ENCODE data around the gene GATAD1. TPM values are rescaled to one million over a fixed set of nuclear protein-coding genes. Genes with fewer than 3 reads are reported as not detected.

GATAD1 gene
- polyA plus RNA-seq, 1 experiment: 31.7 TPM

- DNase-seq (ENCODE audit: low read depth, low spot score): peak; percentile 3
- Histone ChIP-seq H3K9me3 (ENCODE audit: control insufficient read depth, insufficient read depth, low read length) (no peaks in the 10 kb centered on the region), H3K27ac (ENCODE audit: low read depth, low read length) (no peak overlapping the region), H3K27me3 (ENCODE audit: control insufficient read depth, insufficient read depth, low read length) (peaks cover 10% of the 10 kb centered on the region), H3K4me3 (ENCODE audit: low read depth, low read length) (no peak overlapping the region)
- ChIA-PET CTCF (interaction anchor here (1.2 to 1.9 kb wide), 4 partner anchors 9 to 46 kb away, joined by 6 to 15 read pairs (median 10); partner anchors contain the start of gene GATAD1), POLR2A (no interaction called here)
- TF ChIP-seq CTCF (IDR thresholded peaks at IDR 0.05; ENCODE audit: low read depth, low read length): no peak
Measured at GRCh38 chr7:92415225-92415624, 32.1 kb upstream of the GATAD1 start.

DNA sequence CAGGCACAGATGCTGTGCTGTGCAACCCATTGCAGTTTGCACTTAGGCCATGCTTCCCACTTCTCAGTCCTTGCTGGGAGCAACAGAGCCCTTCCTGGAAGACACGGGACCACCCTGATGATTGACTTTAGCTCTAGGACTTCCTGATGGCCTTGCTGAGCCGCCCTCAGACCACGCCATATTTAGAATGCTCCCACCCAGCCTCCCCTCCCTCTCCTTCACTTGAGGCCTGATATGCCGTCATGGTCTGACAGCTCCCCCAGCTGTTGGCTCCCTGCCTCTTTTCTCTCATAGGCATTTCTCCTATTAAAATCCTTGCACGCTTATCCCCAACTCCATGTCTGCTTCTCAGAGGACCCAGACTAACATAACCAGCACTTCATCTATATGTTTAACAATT, 29.4 kb upstream of the GATAD1 start:
- H3K9me3 ChIP-seq (ENCODE audit: control insufficient read depth, insufficient read depth, low read length): no peaks in the 10 kb centered on the region
- H3K4me3 ChIP-seq (ENCODE audit: low read depth, low read length): no peak overlapping the region
- H3K27me3 ChIP-seq (ENCODE audit: control insufficient read depth, insufficient read depth, low read length): peaks cover 10% of the 10 kb centered on the region
- DNase-seq (ENCODE audit: low read depth, low spot score): no peak
- CTCF ChIA-PET: interaction anchor here (1.1 to 3.1 kb wide), 2 partner anchors 30 to 43 kb away, joined by 3 to 12 read pairs; partner anchors contain the start of gene GATAD1
- no peak for TF ChIP-seq CTCF (IDR thresholded peaks at IDR 0.05; ENCODE audit: low read depth, low read length)
- no peak overlapping the region for H3K27ac ChIP-seq (ENCODE audit: low read depth, low read length)
- POLR2A ChIA-PET: no interaction called here

DNA sequence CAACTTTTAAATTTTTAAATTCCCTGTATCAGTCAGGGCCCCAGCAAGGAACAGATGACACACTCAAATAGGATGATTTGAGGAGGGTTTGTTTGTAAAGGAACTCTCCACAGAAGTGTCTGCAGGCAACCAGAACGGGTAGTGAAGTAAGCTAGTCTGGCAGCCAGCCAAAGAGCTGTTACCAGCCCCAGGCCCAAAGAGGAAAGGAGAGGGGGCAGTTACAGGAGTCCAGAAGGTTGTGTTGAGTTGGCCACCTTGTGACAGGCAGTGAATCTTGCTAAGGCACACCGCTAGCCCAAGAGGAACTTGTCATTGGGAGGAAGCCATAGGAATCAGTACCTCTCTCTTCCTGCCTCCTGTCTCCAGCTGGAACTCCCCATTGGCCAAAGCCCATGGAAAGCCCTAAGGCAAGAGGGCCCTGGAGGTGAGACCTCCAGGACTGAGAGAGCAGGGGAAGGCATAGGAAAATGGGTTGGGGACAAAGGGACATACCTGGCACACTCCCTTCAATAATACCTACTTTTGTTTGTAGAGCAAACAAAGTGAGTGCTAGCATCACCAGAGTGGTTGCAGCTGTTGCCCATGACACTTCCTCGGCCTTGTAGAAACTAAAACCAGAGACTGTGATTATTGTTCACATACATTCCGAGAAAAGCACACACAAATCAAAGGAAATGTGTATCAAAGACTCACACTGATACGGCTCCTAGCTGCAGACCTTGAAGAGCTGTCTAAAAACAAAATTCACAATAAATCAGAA, 25.4 kb upstream of the GATAD1 start:
- no peak overlapping the region for H3K27ac ChIP-seq (ENCODE audit: low read depth, low read length)
- CTCF ChIA-PET: interaction anchor here (0.6 to 10.5 kb wide), 3 partner anchors 9 to 24 kb away, joined by 3 to 101 read pairs (median 3); partner anchors contain the start of gene GATAD1

GRCh38 chr7:92422926-92423325, 24.4 kb upstream of the GATAD1 start:
- H3K27ac ChIP-seq (ENCODE audit: low read depth, low read length): no peak overlapping the region
- ChIA-PET CTCF (interaction anchor here (3.9 to 10.5 kb wide), 2 partner anchors 11 to 23 kb away, joined by 49 to 101 read pairs; partner anchors contain the start of gene GATAD1), POLR2A (no interaction called here)
- DNase-seq (ENCODE audit: low read depth, low spot score): no peak
- H3K9me3 ChIP-seq (ENCODE audit: control insufficient read depth, insufficient read depth, low read length): no peaks in the 10 kb centered on the region
- H3K27me3 ChIP-seq (ENCODE audit: control insufficient read depth, insufficient read depth, low read length): peaks cover 4% of the 10 kb centered on the region
- no peak overlapping the region for H3K4me3 ChIP-seq (ENCODE audit: low read depth, low read length)
- TF ChIP-seq CTCF (IDR thresholded peaks at IDR 0.05; ENCODE audit: low read depth, low read length): no peak

More for the DNA sequence above, 25.4 kb upstream of the GATAD1 start:
- Histone ChIP-seq H3K9me3 (ENCODE audit: control insufficient read depth, insufficient read depth, low read length) (no peaks in the 10 kb centered on the region), H3K27me3 (ENCODE audit: control insufficient read depth, insufficient read depth, low read length) (peaks cover 4% of the 10 kb centered on the region), H3K4me3 (ENCODE audit: low read depth, low read length) (no peak overlapping the region)
- no peak for TF ChIP-seq CTCF (IDR thresholded peaks at IDR 0.05; ENCODE audit: low read depth, low read length)
- DNase-seq (ENCODE audit: low read depth, low spot score): no peak
- POLR2A ChIA-PET: no interaction called here

DNA sequence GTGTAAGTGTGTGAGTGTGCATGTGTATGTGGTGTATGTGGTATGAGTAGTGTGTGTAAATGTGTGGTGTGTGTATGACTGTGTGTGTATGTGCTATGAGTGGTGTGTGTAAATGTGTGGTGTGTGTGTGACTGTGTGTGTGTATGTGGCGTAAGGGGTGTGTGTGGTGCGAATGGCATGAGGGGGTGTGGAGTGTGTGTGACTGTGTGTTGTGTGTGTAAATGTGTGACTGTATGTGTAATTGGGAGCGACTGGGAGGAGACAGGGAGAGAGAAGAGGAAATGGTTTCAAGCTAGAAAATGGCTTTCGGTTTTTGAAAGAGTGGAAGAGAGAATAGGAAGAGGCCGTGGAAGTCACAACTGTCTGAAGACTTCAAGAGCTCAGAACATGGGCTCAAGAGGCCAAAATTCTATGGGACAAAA, 23.6 kb upstream of the GATAD1 start:
- Histone ChIP-seq H3K27me3 (ENCODE audit: control insufficient read depth, insufficient read depth, low read length) (peaks cover 4% of the 10 kb centered on the region), H3K4me3 (ENCODE audit: low read depth, low read length) (no peak overlapping the region), H3K27ac (ENCODE audit: low read depth, low read length) (no peak overlapping the region), H3K9me3 (ENCODE audit: control insufficient read depth, insufficient read depth, low read length) (no peaks in the 10 kb centered on the region)
- ChIA-PET POLR2A (no interaction called here), CTCF (interaction anchor here (0.6 to 10.5 kb wide), 33 partner anchors 8 to 632 kb away, joined by 3 to 101 read pairs (median 4); partner anchors contain the start of genes ANKIB1, GATAD1, KRIT1 and LRRD1)
- no peak for DNase-seq (ENCODE audit: low read depth, low spot score)
- no peak for TF ChIP-seq CTCF (IDR thresholded peaks at IDR 0.05; ENCODE audit: low read depth, low read length)
